ACC112 (cell line): ENCODE results near the gene LRRTM3.

ENCODE experiments used
- H2AFZ ChIP-seq: fragments of 200-600 bp; sonication (generic); one replicate; pipeline ENCODE4 v1.6.0; 2017; ENCODE audit warnings: antibody characterized with exemption, low read length; ENCODE audit not compliant: unreplicated experiment
- H3K27ac ChIP-seq: fragments of 200-600 bp; sonication (generic); 2 replicates; pipeline ENCODE4 v1.5.1; 2014; ENCODE audit warnings: low read depth, mild to moderate bottlenecking, antibody characterized with exemption, low read length, moderate library complexity
- H3K27me3 ChIP-seq: fragments of 200-600 bp; sonication (generic); 2 replicates; pipeline ENCODE4 v1.6.1; 2014; ENCODE audit warnings: mild to moderate bottlenecking, antibody characterized with exemption, low read length, moderate library complexity, mixed read lengths; ENCODE audit not compliant: insufficient read depth
- H3K36me3 ChIP-seq: fragments of 200-600 bp; sonication (generic); 2 replicates; pipeline ENCODE4 v1.6.1; 2016; ENCODE audit warnings: mild to moderate bottlenecking, antibody characterized with exemption, low read length, moderate library complexity, mixed read lengths; ENCODE audit not compliant: insufficient read depth
- H3K4me1 ChIP-seq: fragments of 200-600 bp; sonication (generic); one replicate; pipeline ENCODE4 v1.6.1; 2016; ENCODE audit warnings: low read length, mixed read lengths; ENCODE audit not compliant: insufficient read depth, unreplicated experiment, control insufficient read depth
- H3K4me3 ChIP-seq: fragments of 200-600 bp; sonication (generic); 2 replicates; pipeline ENCODE4 v1.5.1; 2014; ENCODE audit warnings: mild to moderate bottlenecking, low read depth, low read length
- H3K79me2 ChIP-seq: fragments of 200-600 bp; sonication (generic); one replicate; pipeline ENCODE4 v1.6.0; 2016; ENCODE audit warnings: low read length; ENCODE audit not compliant: control insufficient read depth, unreplicated experiment, insufficient read depth

Gene LRRTM3

GRCh38 chr10:66982053-66982420, 56.2 kb downstream of the LRRTM3 start:
- no peak overlapping the region for H2AFZ ChIP-seq
- H3K4me3 ChIP-seq, result no peak overlapping the region
- no peak overlapping the region for H3K27ac ChIP-seq
- no peaks in the 10 kb centered on the region for H3K36me3 ChIP-seq
- no peaks in the 10 kb centered on the region for H3K4me1 ChIP-seq
- H3K79me2 ChIP-seq, result no peaks in the 10 kb centered on the region
- no peaks in the 10 kb centered on the region for H3K27me3 ChIP-seq

DNA sequence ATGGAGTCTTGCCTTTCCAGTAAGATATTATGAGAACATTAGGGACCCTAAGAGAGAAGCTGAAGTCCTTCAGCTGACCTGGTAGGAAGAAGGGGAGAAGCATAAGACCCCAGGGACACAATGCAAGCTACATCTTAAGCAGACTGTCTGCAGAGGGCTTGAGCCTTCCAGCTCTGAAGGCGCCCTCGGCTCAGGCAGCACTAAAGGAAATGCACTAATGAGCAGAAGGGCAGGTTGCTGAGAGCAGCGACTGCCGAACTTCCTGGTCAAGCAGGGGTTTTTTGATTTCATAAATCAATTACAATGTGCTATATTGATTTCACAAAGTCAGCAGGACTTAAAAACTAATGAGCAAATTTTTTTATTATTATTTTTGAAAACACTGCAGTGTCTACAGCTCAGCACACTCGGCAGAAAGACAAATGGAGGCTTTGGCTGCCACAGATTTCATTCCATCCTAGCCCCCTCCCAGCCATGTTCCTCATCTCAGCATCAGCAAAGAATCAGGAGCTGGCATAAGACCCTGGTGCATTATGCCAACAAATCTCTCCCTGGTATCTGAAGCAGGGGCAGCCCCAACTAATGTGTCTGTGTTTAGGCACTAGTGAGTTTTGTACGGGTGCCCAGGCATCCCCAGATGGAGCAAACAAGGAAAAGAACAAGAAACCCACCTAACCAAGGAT, 57.1 kb downstream of the LRRTM3 start:
- no peak overlapping the region for H2AFZ ChIP-seq
- no peaks in the 10 kb centered on the region for H3K4me1 ChIP-seq
- no peaks in the 10 kb centered on the region for H3K27me3 ChIP-seq
- H3K27ac ChIP-seq, result no peak overlapping the region
- H3K36me3 ChIP-seq, result no peaks in the 10 kb centered on the region
- H3K79me2 ChIP-seq, result no peaks in the 10 kb centered on the region
- no peak overlapping the region for H3K4me3 ChIP-seq

DNA sequence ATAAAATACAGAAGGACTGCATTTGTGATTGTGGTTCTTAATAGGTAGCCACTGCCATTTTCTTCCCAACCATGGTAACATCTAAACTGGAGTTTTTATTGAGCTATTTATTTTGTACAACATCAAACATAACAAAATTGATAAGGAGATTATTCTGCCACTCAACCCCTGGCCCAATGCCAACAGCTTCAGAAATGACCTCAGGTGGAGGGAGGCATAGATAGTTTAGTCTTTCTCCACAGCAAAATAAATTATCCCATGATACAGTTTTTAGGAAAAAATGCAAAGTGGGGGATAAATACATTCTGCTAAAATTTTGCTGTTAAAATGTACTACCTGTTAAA, 57.6 kb downstream of the LRRTM3 start:
- Histone ChIP-seq H3K79me2 (no peaks in the 10 kb centered on the region), H3K27me3 (no peaks in the 10 kb centered on the region), H3K27ac (no peak overlapping the region), H3K36me3 (no peaks in the 10 kb centered on the region), H3K4me3 (no peak overlapping the region), H3K4me1 (no peaks in the 10 kb centered on the region), H2AFZ (no peak overlapping the region)

GRCh38 chr10:66990143-66990830, 64.5 kb downstream of the LRRTM3 start:
- no peak overlapping the region for H2AFZ ChIP-seq
- H3K36me3 ChIP-seq, result no peaks in the 10 kb centered on the region
- H3K4me3 ChIP-seq, result no peak overlapping the region
- H3K4me1 ChIP-seq, result no peaks in the 10 kb centered on the region
- no peaks in the 10 kb centered on the region for H3K79me2 ChIP-seq
- no peaks in the 10 kb centered on the region for H3K27me3 ChIP-seq
- H3K27ac ChIP-seq, result no peak overlapping the region

DNA sequence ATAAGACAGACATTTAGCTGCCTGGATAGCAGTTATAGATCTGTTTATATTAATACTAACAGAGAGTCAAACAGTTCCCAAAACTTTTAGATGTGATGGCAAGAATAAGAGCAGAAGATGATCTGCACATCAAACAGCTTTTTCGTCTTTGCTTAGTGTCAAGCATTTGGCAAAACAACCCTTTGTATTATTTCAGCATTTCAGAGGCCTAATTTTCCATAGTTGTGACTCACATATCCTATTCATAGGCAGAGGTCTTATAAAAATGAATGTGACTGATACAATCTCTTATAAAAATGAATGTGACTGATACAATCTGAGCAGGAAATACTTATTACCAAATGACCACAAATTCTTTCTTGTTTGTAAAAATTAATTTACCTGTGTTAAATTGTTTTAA, 71.2 kb downstream of the LRRTM3 start:
- Histone ChIP-seq H3K27ac (no peak overlapping the region), H3K27me3 (no peaks in the 10 kb centered on the region), H2AFZ (no peak overlapping the region), H3K79me2 (no peaks in the 10 kb centered on the region), H3K36me3 (no peaks in the 10 kb centered on the region), H3K4me3 (no peak overlapping the region), H3K4me1 (no peaks in the 10 kb centered on the region)

- no peaks in the 10 kb centered on the region for H3K4me1 ChIP-seq
Measured at GRCh38 chr10:66999762-67000545, 74.1 kb downstream of the LRRTM3 start.

DNA sequence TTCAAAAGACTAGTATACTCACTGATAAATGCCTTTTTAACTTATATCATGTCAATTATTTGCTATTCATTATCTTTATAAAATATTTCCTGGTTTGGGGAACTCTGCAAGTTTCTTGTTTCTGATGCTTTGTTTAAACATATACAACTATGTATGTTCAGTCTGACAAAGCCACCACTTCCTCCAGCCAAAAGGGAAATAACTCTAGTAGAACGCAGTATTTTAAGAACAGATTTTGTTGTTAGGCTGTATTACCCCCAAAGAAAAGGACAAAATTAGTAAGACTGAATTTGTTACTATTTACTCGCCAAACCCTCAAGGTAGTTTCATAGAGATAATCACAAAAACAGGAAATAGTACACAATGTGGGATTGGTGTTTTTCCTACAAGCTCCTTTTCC, 78.9 kb downstream of the LRRTM3 start:
- H2AFZ ChIP-seq, result no peak overlapping the region
- no peaks in the 10 kb centered on the region for H3K79me2 ChIP-seq
- H3K36me3 ChIP-seq, result no peaks in the 10 kb centered on the region
- H3K27ac ChIP-seq, result no peak overlapping the region
- H3K27me3 ChIP-seq, result no peaks in the 10 kb centered on the region
- H3K4me1 ChIP-seq, result no peaks in the 10 kb centered on the region
- H3K4me3 ChIP-seq, result no peak overlapping the region

More at GRCh38 chr10:66999762-67000545, 74.1 kb downstream of the LRRTM3 start:
- Histone ChIP-seq H3K27ac (no peak overlapping the region), H3K4me3 (no peak overlapping the region), H3K36me3 (no peaks in the 10 kb centered on the region), H3K27me3 (no peaks in the 10 kb centered on the region), H3K79me2 (no peaks in the 10 kb centered on the region), H2AFZ (no peak overlapping the region)

DNA sequence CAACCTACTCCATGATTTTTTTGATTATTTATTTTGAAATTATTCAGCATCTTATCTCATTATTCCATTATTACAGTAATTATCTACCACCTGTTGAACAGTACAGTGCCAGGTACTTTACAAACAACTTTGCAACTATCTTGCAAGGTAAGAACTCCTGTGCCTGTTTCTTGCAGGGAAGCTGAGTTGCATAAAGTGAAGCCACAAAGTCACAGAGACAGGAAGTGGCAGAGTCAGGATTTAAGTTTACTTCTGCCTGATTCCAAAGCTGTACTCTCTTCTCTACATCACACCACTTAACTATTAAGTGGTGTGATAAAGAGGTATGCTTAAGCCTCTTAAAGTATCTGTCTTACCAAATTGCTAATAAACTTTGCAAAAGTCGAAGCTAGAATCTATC, 80.1 kb downstream of the LRRTM3 start:
- H3K4me1 ChIP-seq, result no peaks in the 10 kb centered on the region
- no peak overlapping the region for H3K4me3 ChIP-seq
- no peaks in the 10 kb centered on the region for H3K79me2 ChIP-seq
- H3K36me3 ChIP-seq, result no peaks in the 10 kb centered on the region
- no peak overlapping the region for H2AFZ ChIP-seq
- H3K27me3 ChIP-seq, result no peaks in the 10 kb centered on the region
- H3K27ac ChIP-seq, result no peak overlapping the region

DNA sequence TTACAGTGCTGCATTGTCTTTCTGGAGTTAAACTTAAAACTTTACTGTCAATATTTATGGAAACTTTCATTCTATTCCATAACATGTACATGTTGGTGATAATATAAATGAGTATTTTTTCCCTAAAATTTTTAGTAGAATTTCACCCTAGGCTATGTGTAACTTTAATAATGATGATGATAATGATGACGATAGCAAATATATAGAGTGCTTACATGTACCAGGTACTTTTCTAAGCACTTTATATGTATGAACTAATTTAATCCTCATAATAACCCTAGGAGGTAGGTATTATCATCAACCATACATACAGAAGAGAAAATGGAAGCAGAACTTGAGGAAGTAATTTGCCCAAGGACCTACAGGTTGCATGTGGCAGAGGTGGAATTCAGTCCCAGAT, 85.6 kb downstream of the LRRTM3 start:
- no peaks in the 10 kb centered on the region for H3K27me3 ChIP-seq
- H3K79me2 ChIP-seq, result no peaks in the 10 kb centered on the region
- no peaks in the 10 kb centered on the region for H3K36me3 ChIP-seq
- no peak overlapping the region for H3K27ac ChIP-seq
- no peaks in the 10 kb centered on the region for H3K4me1 ChIP-seq
- no peak overlapping the region for H2AFZ ChIP-seq
- H3K4me3 ChIP-seq, result no peak overlapping the region

DNA sequence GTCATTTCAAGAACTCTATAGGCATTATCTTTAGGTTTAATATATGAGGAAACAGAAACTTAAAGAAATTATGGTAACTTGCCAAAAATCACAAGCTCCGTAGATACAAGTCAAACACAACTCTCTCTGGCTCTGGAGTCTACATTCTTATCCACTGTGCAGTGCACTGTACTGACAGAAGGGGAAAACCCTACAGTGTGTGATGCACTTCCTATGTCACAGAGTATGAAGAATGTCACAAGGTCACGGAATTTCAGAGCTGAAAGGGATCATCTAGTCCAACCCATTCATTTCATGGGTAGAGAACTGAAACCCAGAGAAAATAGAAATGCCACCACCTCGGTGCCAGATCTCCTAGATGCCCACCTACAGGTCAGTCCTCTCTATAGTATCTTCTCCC, 86.1 kb downstream of the LRRTM3 start:
- Histone ChIP-seq H3K27ac (no peak overlapping the region), H2AFZ (no peak overlapping the region), H3K4me3 (no peak overlapping the region), H3K36me3 (no peaks in the 10 kb centered on the region), H3K79me2 (no peaks in the 10 kb centered on the region), H3K27me3 (no peaks in the 10 kb centered on the region), H3K4me1 (no peaks in the 10 kb centered on the region)

- Histone ChIP-seq H3K27me3 (no peaks in the 10 kb centered on the region), H3K36me3 (no peaks in the 10 kb centered on the region), H2AFZ (no peak overlapping the region), H3K4me3 (no peak overlapping the region), H3K4me1 (no peaks in the 10 kb centered on the region), H3K27ac (no peak overlapping the region), H3K79me2 (no peaks in the 10 kb centered on the region)
Measured at GRCh38 chr10:67015225-67015624, 89.4 kb downstream of the LRRTM3 start.
